ENCODE data around the gene RALGPS1. TPM values are rescaled to one million over a fixed set of nuclear protein-coding genes. Genes with fewer than 3 reads are reported as not detected.

The RALGPS1 gene
- total and polyA plus RNA-seq, 2 of the 13 experiments (the other 11 are each of a cell fraction or from before 2014, with no cell fraction given), result 3.7 to 6.5 TPM

- BruUV-seq (replicated peaks), result no TSS peak
- intact Hi-C loops (cut with micrococcal nuclease; ENCODE audit: unreplicated experiment) (loop anchor here (1.0 kb wide), 1 partner anchor 25 kb away; no protein-coding TSS in a partner anchor), in situ Hi-C loops (cut with HindIII; ENCODE audit: extremely low pct_ligation_motif_present, low pct_unique_long_range_greater_than_20kb) (no loop called here)
- 72% methylated on average over 18 of the region's 42 CpGs for WGBS (ENCODE audit: low lambda C conversion rate)
- Histone ChIP-seq H3K36me3 (replicated peaks in 1 of 2; ENCODE audit: control insufficient read depth in 1 of 2, insufficient read depth in 2 of 2, low read length in 2 of 2) (no peaks in the 10 kb centered on the region), H3K79me2 (ENCODE audit: insufficient read depth, low read length) (no peaks in the 10 kb centered on the region), H3K4me3 (replicated peaks in 1 of 3; ENCODE audit: insufficient read depth in 1 of 3, low read depth in 2 of 3, low read length in 3 of 3) (peak overlapping the region; percentile 66 to 80 (median 80); a peak in 4 of 6 replicates), H3K4me2 (ENCODE audit: low read depth, low read length) (peak overlapping the region; percentile 81), H3K4me1 (ENCODE audit: insufficient read depth, low read length) (peaks cover 27% of the 10 kb centered on the region), H3K27me3 (ENCODE audit: control insufficient read depth in 1 of 2, insufficient read depth in 2 of 2, low read length in 2 of 2) (peaks cover 0 to 4% of the 10 kb centered on the region in 2 experiments; a peak in 2 of 5 replicates), H3K27ac (ENCODE audit: extremely low read length, insufficient read depth, low read length) (no peak overlapping the region), H3K9me3 (ENCODE audit: low read length) (no peaks in the 10 kb centered on the region), H3K9ac (ENCODE audit: insufficient read depth, low read depth, low read length) (no peak overlapping the region), H2AFZ (ENCODE audit: low read length) (no peak overlapping the region), H4K20me1 (ENCODE audit: insufficient read depth, low read length) (no peaks in the 10 kb centered on the region)
- DNase-seq (ENCODE audit: low spot score) (no peak), ATAC-seq (no peak; the same call in 2 of the 3 replicates), FAIRE-seq (no peak)
- CTCF ChIA-PET (ENCODE audit: low intra/inter-chr PET ratio, low total read pairs), result no interaction called here
- POLR2A ChIA-PET, result interaction anchor here (1.8 to 3.6 kb wide), 2 partner anchors 170 to 173 kb away, joined by 7 to 40 read pairs; partner anchors contain the start of gene SLC2A8
- peak; percentile 7; the same call in 1 of the 2 replicates for TF ChIP-seq ZFX (CRISPR knock-in tag; IDR thresholded peaks at IDR 0.05; ENCODE audit: low read depth)
- TF ChIP-seq PRMT3 (CRISPR knock-in tag; IDR thresholded peaks at IDR 0.05; ENCODE audit: borderline replicate concordance, low read depth), result no peak
- peak; percentile 7; the same call in 1 of the 2 replicates for TF ChIP-seq ZGPAT (CRISPR knock-in tag; IDR thresholded peaks at IDR 0.05)
- no peak for TF ChIP-seq GMEB2 (CRISPR knock-in tag; IDR thresholded peaks at IDR 0.05; ENCODE audit: low read depth)
- TF ChIP-seq NKX3-1 (CRISPR knock-in tag; IDR thresholded peaks at IDR 0.05), result no peak
- no peak for TF ChIP-seq ZNF563 (CRISPR knock-in tag; IDR thresholded peaks at IDR 0.05)
- no peak for TF ChIP-seq FOXC1 (CRISPR knock-in tag; IDR thresholded peaks at IDR 0.05; ENCODE audit: borderline replicate concordance)
- TF ChIP-seq HBP1 (CRISPR knock-in tag; IDR thresholded peaks at IDR 0.05; ENCODE audit: low read depth), result no peak
- TF ChIP-seq SMAD3 (CRISPR knock-in tag; IDR thresholded peaks at IDR 0.05), result no peak
- no peak for TF ChIP-seq ZNF766 (CRISPR knock-in tag; IDR thresholded peaks at IDR 0.05; ENCODE audit: borderline replicate concordance)
- TF ChIP-seq NR2F6 (IDR thresholded peaks at IDR 0.05), result no peak
- no peak for TF ChIP-seq NR2F6 (CRISPR knock-in tag; IDR thresholded peaks at IDR 0.05)
- no peak for TF ChIP-seq ZBTB42 (CRISPR knock-in tag; IDR thresholded peaks at IDR 0.05)
- TF ChIP-seq ZNF687 (CRISPR knock-in tag; IDR thresholded peaks at IDR 0.05), result peak; percentile 54
- TF ChIP-seq XRCC5 (optimal IDR thresholded peaks at IDR 0.05; ENCODE audit: low read length), result no peak
- TF ChIP-seq KLF6 (CRISPR knock-in tag; IDR thresholded peaks at IDR 0.05), result 0 out of 2 replicates have a peak, but pooled peaks have one; percentile 23
Measured at GRCh38 chr9:127225801-127226625, 311.4 kb downstream of the RALGPS1 start.

Data from HepG2 (cell line).